GM18517 (cell line): ENCODE measurements around the gene BACH2.

ENCODE experiments used
- ATAC-seq: cut with Tn5 transposase; IDR thresholded peaks from one replicate; pipeline ENCODE4 v1.9.1; 2021; ENCODE audit warnings: mild to moderate bottlenecking, moderate library complexity; ENCODE audit not compliant: unreplicated experiment

Gene BACH2

DNA sequence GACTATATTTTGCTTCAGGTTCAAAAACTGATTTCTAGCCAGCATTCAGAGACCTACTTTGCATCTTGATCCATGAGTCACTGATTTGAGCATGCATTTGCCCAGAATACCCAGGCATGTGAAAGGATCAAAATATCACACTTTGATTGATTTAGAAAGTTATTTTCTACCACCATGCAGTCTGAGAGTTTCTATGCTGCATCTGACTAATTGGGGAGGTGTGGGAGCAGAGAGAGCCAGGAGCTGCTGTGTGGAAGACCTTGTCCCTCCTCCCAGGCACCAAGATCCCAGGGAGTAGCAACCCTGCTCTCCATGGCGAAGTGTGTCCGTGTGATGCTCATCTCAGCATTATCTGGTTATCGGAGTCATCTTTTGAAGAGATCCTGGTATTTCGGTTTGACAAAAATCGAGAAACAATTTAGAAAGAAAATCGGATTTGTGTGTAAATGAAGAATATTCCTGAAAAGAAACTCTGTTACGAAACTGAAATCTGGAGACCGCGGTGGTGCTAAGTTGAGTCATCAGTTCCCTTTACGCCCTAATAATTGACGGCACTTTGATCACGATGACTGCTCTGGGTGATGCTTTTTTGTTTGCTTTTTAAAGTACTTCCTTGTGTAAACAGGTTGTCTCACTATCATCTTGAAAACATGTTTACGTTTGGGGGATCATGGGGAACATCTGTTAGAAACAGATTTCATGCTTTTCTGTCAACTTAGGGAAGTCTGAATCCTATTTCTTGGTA lies 193.4 kb downstream of the BACH2 start:
- peak; percentile 71 for ATAC-seq

DNA sequence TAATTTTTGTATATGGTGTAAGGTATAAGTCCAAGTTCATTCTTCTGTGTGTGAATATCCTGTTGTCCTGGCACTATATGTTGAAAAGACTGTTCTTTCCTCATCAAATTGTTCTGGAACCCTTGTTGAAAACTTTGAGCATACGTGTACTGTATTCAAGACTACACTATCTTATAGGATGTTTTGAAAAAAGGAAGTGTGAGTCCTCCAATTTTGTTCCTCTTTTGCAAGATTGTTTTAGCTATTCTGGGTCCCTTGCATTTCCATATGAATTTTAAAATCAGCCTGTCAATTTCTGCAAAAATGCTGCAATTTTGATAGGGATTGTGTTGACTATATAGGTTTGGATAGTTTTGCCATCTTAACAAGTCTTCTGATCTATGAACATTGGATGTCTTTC lies 195.2 kb downstream of the BACH2 start:
- no peak for ATAC-seq

DNA sequence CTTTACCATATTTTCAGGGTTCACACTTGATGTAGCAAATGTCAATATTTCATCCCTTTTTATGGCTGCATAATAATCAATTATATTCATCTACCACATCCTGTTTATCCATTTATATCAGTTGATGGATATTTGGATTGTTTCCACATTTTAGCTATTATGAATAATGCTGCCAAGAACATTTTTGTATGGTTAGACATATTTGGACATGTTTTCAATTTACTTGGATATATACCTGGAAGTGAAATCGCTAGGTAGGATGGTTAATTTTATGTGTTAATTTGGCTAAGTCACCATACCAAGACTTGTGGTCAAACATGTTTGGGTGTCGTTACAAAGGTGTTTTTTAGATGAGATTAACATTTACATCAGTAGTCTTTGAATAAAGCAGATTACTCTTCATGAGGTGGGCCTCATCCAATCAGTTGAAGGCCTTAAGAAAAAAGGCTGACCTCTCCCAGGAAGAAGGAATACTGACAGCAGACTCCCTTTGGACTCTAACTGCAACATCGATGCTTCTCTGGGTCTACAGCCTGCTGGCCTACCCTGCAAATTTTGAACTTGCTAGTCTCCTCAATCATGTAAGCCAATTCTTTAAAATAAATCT lies 196.5 kb downstream of the BACH2 start:
- no peak for ATAC-seq

DNA sequence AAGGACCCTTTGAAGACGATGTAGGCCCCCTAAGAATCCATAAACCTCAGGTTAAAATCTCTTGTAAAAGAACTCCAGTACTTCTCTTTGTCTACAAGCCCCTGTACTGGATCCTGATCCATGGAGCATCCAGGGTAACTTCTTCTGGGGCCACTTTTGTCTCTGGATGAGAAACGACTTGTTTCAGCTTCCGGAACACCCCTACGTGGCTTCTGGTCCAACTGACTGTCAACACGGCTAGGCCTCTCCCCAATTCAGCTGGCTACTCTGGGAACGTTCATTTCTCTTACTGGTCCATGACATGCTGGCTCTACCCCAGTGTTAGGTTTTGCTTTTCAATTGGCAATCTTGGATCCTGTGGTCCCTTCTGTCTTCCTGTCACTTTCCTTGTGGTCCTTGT lies 198.0 kb downstream of the BACH2 start:
- no peak for ATAC-seq

DNA sequence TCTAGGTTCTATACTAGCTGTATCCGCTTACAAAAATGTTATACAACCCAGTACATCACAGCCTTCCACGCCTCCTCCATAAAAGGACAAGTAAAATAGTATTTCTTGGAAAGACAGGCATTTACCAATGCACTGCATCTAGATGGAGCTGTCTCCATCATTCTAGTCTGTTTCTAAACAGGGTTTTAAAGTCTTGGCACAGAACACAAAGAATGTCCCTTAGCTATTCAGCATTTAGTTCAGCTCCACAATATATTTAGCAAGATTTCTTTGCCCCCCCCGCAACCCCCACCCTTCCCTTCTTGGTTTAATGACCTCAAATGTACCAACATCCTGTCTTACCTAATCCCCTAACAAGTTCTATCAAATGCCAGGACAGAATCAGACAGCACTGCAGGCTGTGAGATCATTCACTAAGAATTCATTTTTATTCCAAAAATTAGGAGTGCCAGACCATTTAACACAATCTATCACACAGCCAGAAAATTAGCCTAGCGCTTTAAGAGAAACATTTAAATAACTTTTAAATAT lies 198.6 kb downstream of the BACH2 start:
- ATAC-seq = no peak

DNA sequence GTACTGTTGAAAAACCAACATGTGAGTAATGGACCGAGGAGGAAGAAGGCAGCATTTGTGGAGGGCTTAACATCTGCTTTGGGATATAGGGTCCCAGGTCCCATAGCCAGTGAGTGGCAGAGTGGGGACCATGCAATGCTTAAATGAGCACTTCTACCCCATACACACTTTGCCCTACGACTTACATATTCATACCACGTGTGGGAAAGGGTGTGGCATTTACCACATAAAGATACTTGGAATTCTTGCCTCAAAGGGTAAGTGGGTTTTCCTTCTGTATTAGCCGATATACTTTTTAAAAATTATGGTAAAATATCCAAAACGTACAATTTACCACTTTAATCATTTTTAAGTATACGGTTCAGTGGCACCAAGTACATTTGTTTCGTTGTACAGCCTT lies 199.3 kb downstream of the BACH2 start:
- ATAC-seq = no peak

DNA sequence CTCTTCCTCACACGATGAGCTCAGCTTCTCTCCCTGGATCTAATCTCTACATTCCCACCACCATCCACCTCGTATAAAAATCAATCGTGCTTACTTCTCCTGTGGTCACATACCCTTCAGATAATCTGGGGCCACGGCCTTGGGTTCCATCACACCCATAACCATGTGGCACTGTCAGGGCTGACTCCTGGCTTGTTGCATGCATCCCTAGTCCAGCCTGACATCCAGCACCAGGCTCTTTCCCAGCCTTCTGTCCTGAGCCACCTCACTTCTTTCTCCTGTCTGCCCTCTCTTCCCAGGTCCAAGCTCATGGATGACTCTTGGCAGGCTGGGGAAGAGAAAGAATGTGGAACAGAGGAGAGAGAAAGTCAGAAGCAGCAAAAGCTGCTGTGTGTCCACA lies 199.8 kb downstream of the BACH2 start:
- no peak for ATAC-seq

DNA sequence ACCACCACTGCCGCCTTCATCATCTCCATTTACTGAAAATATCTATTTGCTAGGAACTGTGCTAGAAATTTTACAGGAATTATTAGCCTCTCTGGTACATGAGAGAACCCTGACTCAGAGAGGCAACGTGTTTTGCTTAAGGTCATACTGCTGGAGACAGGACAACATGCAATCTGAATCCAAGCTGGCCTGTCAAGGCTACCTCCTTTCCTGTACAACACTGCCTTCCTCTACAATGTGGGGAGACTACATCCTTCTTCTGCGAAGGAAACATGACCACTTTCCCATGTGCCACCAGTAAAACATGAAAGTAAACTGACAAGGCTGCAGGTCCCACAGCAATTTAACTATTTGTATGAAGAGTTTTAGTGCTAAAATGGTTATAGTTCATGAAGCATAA lies 200.9 kb downstream of the BACH2 start:
- ATAC-seq = no peak

DNA sequence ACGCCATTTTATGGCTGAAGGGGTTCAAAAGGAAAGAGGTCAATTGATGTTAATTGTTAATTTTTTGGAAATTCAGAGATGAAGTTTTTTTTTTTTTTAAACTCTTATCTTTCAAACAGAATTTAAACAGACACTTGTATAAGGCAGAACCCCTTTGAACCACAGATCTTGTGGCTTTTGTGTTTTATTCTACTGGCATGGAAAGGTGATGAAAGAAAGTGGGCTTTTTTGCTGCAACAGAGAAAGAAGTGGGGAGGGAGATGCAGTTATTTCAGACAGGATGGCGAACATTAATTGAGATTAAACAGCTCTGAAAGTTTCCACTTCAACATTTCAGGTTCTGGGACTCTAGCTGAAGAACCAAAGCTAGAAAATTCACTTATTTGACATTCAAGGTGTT lies 201.5 kb downstream of the BACH2 start:
- no peak for ATAC-seq

DNA sequence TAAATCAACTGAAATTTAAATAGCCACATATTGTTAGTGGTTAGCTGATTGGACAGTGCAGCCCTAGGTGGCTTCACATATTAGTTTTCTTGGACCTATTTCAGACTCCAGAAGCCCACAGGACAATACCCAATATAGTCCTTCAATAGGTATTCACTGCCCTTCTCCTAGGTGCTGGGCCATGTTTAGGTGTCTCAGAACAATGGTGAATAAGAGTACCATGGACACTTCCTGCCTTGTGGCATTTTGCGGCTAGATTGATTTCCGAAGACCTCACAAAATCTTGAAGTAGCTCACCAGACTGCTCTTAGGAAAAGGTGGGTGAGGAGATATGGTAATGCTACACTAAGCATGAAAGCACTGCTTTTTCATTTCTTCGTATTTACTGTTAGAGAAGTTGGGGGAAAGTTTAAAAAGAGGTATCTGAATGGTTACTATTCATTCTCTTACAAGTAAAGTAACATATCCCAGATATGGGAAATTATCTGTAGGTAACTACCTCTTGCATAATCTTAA lies 203.0 kb downstream of the BACH2 start:
- ATAC-seq = no peak

DNA sequence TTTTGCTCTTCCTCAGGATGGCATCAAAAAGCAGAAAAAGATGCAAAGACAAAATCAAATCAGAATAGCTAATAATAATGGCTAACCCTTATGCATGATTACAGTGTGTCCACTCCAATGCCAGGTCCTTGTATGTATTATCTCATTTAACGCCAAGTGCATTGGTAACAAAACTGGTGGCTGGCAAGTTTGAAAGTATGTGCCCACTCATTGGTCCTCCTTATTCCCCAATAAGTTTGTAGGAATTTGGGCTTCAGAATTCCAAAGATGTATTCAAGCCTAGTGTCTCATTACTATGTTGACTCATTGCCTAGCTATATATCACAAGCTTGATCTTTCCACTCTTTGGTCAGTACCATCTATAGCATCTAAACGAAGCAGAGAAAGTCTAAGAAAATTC lies 205.8 kb downstream of the BACH2 start:
- no peak for ATAC-seq

DNA sequence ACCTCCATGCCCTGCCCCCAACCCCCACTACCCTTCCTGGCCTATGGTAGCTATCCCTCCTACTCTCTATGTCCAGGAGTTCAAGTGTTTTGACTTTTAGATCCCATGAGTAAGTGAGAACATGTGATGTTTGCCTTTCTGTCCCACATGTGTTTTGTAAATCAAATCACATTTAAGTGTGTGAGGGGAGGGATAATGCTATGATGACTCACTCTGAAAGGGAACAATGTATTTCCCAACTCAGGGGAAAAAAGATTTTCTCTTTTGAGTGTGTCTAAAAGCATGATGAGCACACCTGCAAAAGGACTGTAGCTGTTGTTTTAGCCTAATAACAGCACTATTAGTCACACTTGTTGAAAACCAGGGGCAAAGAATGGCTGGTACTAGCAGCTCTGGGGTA lies 208.6 kb downstream of the BACH2 start:
- no peak for ATAC-seq

DNA sequence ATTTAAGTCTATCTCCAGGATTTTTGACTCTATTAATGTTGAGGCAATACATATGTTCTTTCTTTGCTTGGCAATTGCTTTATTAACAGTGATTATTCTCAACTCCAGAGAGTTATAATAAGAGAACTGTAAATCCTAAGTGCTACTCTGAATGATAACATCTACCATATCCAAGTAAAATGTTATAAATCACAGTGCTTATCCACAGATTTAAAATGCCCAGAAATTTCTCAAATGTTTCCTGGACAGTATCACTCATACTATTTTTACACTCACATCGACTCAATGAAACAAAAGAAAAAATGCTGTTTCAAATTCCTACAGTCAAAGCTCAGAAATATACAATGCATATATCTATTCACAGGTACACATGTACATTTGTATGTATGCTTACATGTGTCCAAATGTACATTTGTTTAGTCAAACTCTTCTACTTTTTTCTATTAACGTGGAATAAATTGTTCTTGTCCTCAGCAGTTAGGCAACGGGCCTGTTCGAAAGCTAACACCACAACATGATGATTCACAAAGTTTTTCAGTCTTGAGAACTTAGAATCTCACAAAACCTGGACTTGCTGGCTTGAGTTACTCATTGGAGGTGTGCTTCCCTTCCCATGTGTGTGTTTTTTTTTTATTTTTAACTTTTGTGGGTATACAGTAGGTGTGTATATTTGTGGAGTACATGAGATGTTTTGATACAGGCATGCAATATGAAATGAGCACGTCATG lies 209.4 kb downstream of the BACH2 start:
- no peak for ATAC-seq

DNA sequence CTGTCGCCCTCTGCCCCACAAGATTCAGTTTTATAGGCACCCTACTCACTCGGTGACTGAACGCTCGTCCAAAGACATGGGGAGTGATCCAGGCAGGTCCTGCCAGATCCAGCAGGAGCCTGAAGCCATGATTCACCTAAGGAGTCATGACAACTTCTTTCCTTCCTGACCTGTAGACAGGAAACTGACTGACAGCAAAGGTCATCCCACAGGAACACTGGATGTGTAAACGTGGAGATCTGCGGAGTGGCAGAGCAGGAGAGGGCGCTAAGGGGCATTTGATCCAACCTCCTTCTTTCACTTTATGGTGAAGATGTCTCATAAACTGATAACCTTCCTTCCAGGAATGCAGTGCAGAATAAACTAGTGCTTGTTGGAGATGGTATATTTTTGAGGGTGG lies 210.1 kb downstream of the BACH2 start:
- ATAC-seq = no peak

DNA sequence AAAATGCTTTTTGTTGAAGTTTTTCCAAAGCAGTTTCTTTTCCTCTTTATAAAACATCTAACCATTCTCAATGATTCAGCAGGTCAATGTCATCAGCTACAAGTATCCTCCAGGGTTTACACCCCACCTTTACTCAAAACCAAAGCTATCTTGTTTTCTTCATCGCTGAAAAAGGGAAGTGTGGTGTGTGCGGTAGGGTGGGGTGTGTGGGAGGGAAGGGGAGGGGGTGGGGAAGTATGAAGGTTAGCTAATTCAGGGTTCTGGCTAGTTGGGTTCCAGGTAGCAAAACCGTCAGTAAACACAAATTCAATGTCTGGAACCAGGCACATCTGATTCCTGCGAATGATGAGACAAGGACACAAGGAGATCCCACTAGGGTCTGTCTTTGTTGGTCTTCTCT lies 212.8 kb downstream of the BACH2 start:
- peak; percentile 57 for ATAC-seq

DNA sequence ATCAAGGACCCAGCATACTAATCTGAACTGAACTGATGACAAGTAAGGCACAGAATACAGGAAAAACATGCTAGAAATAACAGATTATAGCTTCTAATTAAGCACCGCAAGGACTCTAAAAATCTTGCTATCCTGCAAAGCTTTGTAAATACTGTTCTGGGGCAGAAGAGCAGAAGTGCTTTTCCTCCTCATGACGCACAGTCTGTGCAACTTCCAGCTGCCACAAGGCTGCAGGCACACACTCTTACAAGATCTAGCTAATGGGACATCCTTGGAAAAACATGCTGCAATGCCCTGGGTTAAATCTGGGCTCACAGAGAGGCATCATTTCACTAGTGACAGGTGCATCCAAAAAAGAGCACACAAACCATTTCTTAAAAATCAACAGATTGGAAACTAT lies 213.8 kb downstream of the BACH2 start:
- no peak for ATAC-seq

DNA sequence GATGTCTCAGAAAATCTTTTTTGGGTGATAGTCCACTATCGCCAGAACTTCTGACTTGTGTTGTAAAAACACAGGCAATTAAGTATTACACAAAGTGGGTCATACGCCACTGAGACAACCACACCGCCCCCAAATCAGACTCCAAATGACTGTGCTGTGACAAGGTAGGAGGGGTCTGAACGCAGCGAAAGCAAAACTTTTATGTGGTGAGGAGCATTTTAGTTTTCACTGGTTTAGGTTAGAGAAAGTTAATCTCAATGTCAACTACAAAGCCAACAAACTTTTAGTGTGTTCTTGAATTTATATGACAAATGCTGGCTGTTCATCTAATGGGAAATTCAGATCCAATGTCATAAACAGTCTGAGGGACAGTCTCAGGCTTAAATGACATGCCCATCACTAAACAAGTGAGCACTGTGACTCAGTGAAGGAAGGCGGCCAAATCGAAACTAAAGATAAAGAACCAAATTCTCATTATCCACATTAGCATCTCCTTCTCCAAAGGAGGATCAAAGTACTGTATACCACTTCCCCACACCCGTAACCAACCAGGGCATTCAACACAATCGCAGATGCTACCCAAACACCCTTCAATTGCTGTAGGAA lies 215.7 kb downstream of the BACH2 start:
- ATAC-seq = peak; percentile 78

DNA sequence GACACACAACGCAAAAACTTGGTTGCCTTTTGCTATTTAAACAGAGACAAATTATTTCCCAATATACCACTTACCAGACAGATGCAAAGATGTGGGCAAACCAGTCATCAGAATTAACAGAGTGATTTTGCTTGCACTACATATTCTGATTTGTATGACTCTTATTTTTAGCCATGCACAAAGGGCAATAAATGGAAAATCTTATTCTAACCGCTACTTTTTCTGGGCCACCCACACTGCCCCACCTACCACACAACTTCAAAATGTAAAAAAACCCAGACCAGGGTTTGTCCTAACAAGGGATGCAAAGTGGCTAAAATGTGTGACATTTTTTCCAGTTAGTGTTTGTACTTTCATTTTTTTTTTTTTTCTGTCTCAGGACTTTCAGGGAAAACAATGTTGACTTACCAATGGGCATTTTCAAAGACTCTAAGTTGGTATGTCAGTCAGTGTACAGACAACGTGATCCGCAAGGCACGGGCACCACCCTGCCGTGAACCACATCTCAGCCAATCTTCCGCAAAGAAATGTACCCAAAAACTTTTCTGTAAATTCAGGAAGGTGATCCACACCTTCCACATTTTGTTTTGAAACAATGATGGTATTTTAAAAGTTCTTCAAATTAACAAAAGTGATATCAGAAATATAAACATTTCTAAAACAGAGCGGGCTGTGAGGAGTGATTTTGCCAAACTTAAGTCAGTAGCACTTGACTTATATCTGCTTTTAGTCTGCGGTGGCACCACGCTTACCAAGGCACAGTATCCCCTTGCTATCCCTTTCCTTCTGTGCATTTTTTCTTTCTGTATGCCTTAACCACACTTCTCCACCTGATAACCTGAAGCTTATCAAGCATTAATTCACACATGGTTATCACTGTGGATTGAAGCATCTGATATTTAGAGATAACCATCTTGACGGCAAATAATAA lies 216.8 kb downstream of the BACH2 start:
- ATAC-seq = no peak

DNA sequence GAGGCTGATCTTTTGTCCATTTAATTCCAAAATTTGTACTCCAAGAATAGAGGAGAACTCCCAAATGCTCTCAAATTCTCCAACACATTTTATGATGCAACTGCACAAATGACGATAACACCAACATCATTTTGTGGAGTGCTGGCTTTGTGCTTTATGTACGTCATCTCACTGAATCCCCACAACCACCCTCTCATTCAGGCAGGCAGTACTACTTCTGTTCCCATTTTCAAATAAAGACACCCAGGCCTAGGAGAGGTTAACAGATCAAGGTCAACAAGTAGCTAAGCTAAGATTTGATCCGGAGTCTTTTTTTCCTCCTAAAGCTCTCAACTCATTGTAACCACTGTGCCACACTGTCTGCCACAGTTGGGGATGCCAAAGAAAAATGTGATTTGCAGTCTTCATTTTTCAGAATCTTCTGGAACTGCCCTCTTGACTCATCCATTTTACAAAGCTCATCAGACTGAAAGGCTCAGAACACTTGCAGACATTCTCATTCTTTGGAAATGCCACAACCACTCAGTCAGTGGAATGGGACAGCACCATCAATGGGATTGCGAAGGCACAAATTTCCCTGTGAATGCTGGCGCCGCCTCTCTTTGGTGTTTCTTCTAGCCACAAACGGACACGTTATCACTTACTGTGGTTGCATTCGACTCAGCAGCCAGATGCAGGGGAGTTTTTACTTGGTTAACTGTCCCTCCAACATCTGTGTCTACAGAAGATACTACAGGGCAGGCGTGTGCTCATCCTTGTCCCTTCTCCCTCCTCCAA lies 217.9 kb downstream of the BACH2 start:
- ATAC-seq = no peak
